NCI-H187 treated with DMSO at 0.1 percent for 48 hours (cell line): Measurements from ENCODE around the gene PTPRM.
A peak's percentile ranks its signal among the peaks of the same experiment; 100 is the strongest.

ENCODE experiments used
- DNase-seq: peaks from one replicate; lab custom pipeline; 2025; lab: John Stamatoyannopoulos, UW

Gene PTPRM

GRCh38 chr18:8175501-8176061 lies 608.5 kb downstream of the PTPRM start:
- DNase-seq = no peak

GRCh38 chr18:8176109-8176508 lies 609.0 kb downstream of the PTPRM start:
- no peak for DNase-seq

GRCh38 chr18:8176554-8176953 lies 609.4 kb downstream of the PTPRM start:
- DNase-seq = no peak

- no peak for DNase-seq
These were observed 610.4 kb downstream of the PTPRM start for GRCh38 chr18:8177330-8178016.

- no peak for DNase-seq
These were observed 619.3 kb downstream of the PTPRM start for GRCh38 chr18:8186413-8186812.

GRCh38 chr18:8188184-8188583 lies 621.1 kb downstream of the PTPRM start:
- no peak for DNase-seq

GRCh38 chr18:8190980-8191379 lies 623.9 kb downstream of the PTPRM start:
- DNase-seq = no peak

- DNase-seq = no peak
These were observed 627.3 kb downstream of the PTPRM start for GRCh38 chr18:8194431-8194830.

- no peak for DNase-seq
These were observed 629.1 kb downstream of the PTPRM start for GRCh38 chr18:8196238-8196637.

- no peak for DNase-seq
These were observed 630.4 kb downstream of the PTPRM start for GRCh38 chr18:8197499-8197898.

GRCh38 chr18:8207996-8208395 lies 640.9 kb downstream of the PTPRM start:
- no peak for DNase-seq

- no peak for DNase-seq
These were observed 641.6 kb downstream of the PTPRM start for GRCh38 chr18:8208716-8209115.

- no peak for DNase-seq
These were observed 646.0 kb downstream of the PTPRM start for GRCh38 chr18:8212896-8213780.

GRCh38 chr18:8215741-8216140 lies 648.6 kb downstream of the PTPRM start:
- no peak for DNase-seq

- DNase-seq = no peak
These were observed 650.0 kb downstream of the PTPRM start for GRCh38 chr18:8217051-8217564.

GRCh38 chr18:8218197-8218596 lies 651.1 kb downstream of the PTPRM start:
- no peak for DNase-seq

- no peak for DNase-seq
These were observed 654.3 kb downstream of the PTPRM start for GRCh38 chr18:8221452-8221851.

- no peak for DNase-seq
These were observed 657.5 kb downstream of the PTPRM start for GRCh38 chr18:8224576-8224975.

- no peak for DNase-seq
These were observed 661.9 kb downstream of the PTPRM start for GRCh38 chr18:8229040-8229439.

GRCh38 chr18:8229787-8230186 lies 662.7 kb downstream of the PTPRM start:
- no peak for DNase-seq

GRCh38 chr18:8231316-8231715 lies 664.2 kb downstream of the PTPRM start:
- no peak for DNase-seq

- DNase-seq = no peak
These were observed 665.7 kb downstream of the PTPRM start for GRCh38 chr18:8232791-8233190.

GRCh38 chr18:8235894-8236293 lies 668.8 kb downstream of the PTPRM start:
- peak; percentile 4 for DNase-seq
